Liver (tissue), 3 donors: ENCODE data around the gene PROK1.

ENCODE experiments used
- CTCF ChIP-seq: fragments of 150-350 bp; IDR thresholded peaks from 2 replicates; pipeline ENCODE4 v1.5.1; 2017; ENCODE audit warnings: improper control_type of control experiment, low read depth, low read length; ENCODE audit not compliant: missing input control
- GABPA ChIP-seq, 2 donors: IDR thresholded peaks in 1 of 2; conservative IDR thresholded peaks in 1 of 2; 2 replicates each; pipeline ENCODE4 v1.6.1; 2016; ENCODE audit warnings: antibody characterized with exemption in 2 of 2, mild to moderate bottlenecking in 1 of 2, moderate library complexity in 1 of 2
- HNF4A ChIP-seq, 2 donors: conservative IDR thresholded peaks; 2 replicates each; pipeline ENCODE4 v1.6.1; 2016; ENCODE audit warnings: antibody characterized with exemption in 2 of 2, mild to moderate bottlenecking in 2 of 2
- RXRA ChIP-seq, 2 donors: IDR thresholded peaks; 2 replicates each; pipeline ENCODE4 v1.6.1; 2017 to 2018; ENCODE audit warnings: antibody characterized with exemption in 2 of 2, mild to moderate bottlenecking in 1 of 2
- YY1 ChIP-seq: IDR thresholded peaks from 2 replicates; pipeline ENCODE4 v1.6.1; 2016; ENCODE audit warnings: antibody characterized with exemption, mild to moderate bottlenecking
- TF ChIP-seq, protein P1 (sequence below): IDR thresholded peaks from 2 replicates; pipeline ENCODE4 v1.6.1; 2016; ENCODE audit warnings: antibody characterized with exemption, mild to moderate bottlenecking
- TF ChIP-seq, protein P2 (sequence below): IDR thresholded peaks from 2 replicates; pipeline ENCODE4 v1.6.1; 2016; ENCODE audit warnings: antibody characterized with exemption
- donor health status: healthy.
- donor health status: healthy.

- TF ChIP-seq CTCF (no peak), YY1 (no peak), GABPA (IDR thresholded peaks at IDR 0.05 in 1 of 2, conservative IDR thresholded peaks at IDR 0.05 in 1 of 2) (no peak), HNF4A (conservative IDR thresholded peaks at IDR 0.05) (no peak), RXRA (IDR thresholded peaks at IDR 0.05) (no peak)
- TF ChIP-seq, protein P1, sequence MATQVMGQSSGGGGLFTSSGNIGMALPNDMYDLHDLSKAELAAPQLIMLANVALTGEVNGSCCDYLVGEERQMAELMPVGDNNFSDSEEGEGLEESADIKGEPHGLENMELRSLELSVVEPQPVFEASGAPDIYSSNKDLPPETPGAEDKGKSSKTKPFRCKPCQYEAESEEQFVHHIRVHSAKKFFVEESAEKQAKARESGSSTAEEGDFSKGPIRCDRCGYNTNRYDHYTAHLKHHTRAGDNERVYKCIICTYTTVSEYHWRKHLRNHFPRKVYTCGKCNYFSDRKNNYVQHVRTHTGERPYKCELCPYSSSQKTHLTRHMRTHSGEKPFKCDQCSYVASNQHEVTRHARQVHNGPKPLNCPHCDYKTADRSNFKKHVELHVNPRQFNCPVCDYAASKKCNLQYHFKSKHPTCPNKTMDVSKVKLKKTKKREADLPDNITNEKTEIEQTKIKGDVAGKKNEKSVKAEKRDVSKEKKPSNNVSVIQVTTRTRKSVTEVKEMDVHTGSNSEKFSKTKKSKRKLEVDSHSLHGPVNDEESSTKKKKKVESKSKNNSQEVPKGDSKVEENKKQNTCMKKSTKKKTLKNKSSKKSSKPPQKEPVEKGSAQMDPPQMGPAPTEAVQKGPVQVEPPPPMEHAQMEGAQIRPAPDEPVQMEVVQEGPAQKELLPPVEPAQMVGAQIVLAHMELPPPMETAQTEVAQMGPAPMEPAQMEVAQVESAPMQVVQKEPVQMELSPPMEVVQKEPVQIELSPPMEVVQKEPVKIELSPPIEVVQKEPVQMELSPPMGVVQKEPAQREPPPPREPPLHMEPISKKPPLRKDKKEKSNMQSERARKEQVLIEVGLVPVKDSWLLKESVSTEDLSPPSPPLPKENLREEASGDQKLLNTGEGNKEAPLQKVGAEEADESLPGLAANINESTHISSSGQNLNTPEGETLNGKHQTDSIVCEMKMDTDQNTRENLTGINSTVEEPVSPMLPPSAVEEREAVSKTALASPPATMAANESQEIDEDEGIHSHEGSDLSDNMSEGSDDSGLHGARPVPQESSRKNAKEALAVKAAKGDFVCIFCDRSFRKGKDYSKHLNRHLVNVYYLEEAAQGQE = no peak
- TF ChIP-seq, protein P2, sequence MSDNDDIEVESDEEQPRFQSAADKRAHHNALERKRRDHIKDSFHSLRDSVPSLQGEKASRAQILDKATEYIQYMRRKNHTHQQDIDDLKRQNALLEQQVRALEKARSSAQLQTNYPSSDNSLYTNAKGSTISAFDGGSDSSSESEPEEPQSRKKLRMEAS = no peak
These were observed 21.6 kb downstream of the PROK1 start for GRCh38 chr1:110472546-110472945.
